Tibial artery (tissue), 4 donors: ENCODE results near the gene VAT1L.

Experiments used
- DNase-seq, 2 donors: peaks; one replicate each; pipeline ENCODE4 v3.0.0-alpha.2; 2019
- H3K27ac ChIP-seq, 2 donors: fragments of 200-600 bp; sonication (generic) in 1 of 2; 1 replicate in 1 of 2; 2 replicates in 1 of 2; pipeline ENCODE4 v1.5.1; 2018 to 2019; ENCODE audit warnings: mild to moderate bottlenecking in 1 of 2
- H3K27me3 ChIP-seq, 2 donors: fragments of 200-600 bp; sonication (generic) in 1 of 2; one replicate each; pipeline versions ENCODE4 v1.5.1 to v1.6.0; 2016 to 2019
- H3K36me3 ChIP-seq, 3 donors: fragments of 200-600 bp; sonication (generic) in 2 of 3; one replicate each; pipeline ENCODE4 v1.5.1; 2016 to 2019; ENCODE audit warnings: mild to moderate bottlenecking in 2 of 3
- H3K4me1 ChIP-seq, 4 donors: fragments of 200-600 bp; sonication (generic) in 2 of 4; 1 replicate in 3 of 4; 2 replicates in 1 of 4; pipeline ENCODE4 v1.5.1; 2016 to 2019
- H3K4me3 ChIP-seq, 2 donors: fragments of 200-600 bp; sonication (generic) in 1 of 2; 1 replicate in 1 of 2; 2 replicates in 1 of 2; pipeline ENCODE4 v1.5.1; 2018 to 2019; ENCODE audit warnings: mild to moderate bottlenecking in 2 of 2
- H3K9me3 ChIP-seq, 3 donors: fragments of 200-600 bp; sonication (generic) in 1 of 3; one replicate each; pipeline ENCODE4 v1.5.1; 2016 to 2019
- CTCF ChIP-seq, 2 experiments: fragments of 200-600 bp in 1 of 2; fragments of 450-650 bp in 1 of 2; IDR thresholded peaks; one replicate each; pipeline ENCODE4 v1.5.1; 2017 to 2019; ENCODE audit warnings: antibody characterized with exemption in 2 of 2, mild to moderate bottlenecking in 1 of 2, moderate library complexity in 1 of 2
- intact Hi-C: fragments of 100-400 bp; cut with DNase I; formaldehyde crosslinking; loops from one replicate; pipeline ENCODE4 v1.15.0; 2023; ENCODE audit warnings: low total_unique reads

VAT1L gene

GRCh38 chr16:77760800-77761199, 27.6 kb upstream of the VAT1L start:
- intact Hi-C loops = no loop called here
- Histone ChIP-seq H3K27me3 (no peaks in the 10 kb centered on the region), H3K36me3 (no peaks in the 10 kb centered on the region), H3K27ac (no peak overlapping the region), H3K9me3 (no peaks in the 10 kb centered on the region), H3K4me1 (peaks cover 0 to 19% (median 12%) of the 10 kb centered on the region in 4 donors), H3K4me3 (no peak overlapping the region)
- no peak for DNase-seq
- TF ChIP-seq CTCF (IDR thresholded peaks at IDR 0.05) = no peak

GRCh38 chr16:77761204-77761603, 27.2 kb upstream of the VAT1L start:
- Histone ChIP-seq H3K9me3 (no peaks in the 10 kb centered on the region), H3K27ac (no peak overlapping the region), H3K27me3 (no peaks in the 10 kb centered on the region), H3K4me3 (no peak overlapping the region), H3K36me3 (no peaks in the 10 kb centered on the region), H3K4me1 (peaks cover 0 to 19% (median 12%) of the 10 kb centered on the region in 4 donors)
- DNase-seq = no peak
- intact Hi-C loops = no loop called here
- no peak for TF ChIP-seq CTCF (IDR thresholded peaks at IDR 0.05)

GRCh38 chr16:77762262-77762661, 26.1 kb upstream of the VAT1L start:
- H3K4me1 ChIP-seq = peaks cover 0 to 19% (median 12%) of the 10 kb centered on the region in 4 donors
- H3K9me3 ChIP-seq = no peaks in the 10 kb centered on the region
- no peak for DNase-seq
- H3K27me3 ChIP-seq = no peaks in the 10 kb centered on the region
- no peak overlapping the region for H3K4me3 ChIP-seq
- intact Hi-C loops = no loop called here
- H3K36me3 ChIP-seq = no peaks in the 10 kb centered on the region
- TF ChIP-seq CTCF (IDR thresholded peaks at IDR 0.05) = no peak
- H3K27ac ChIP-seq = no peak overlapping the region

- intact Hi-C loops = no loop called here
- Histone ChIP-seq H3K4me3 (no peak overlapping the region), H3K9me3 (no peaks in the 10 kb centered on the region), H3K27me3 (no peaks in the 10 kb centered on the region), H3K27ac (peak overlapping the region in 1 of 2 donors; percentile 60), H3K4me1 (peaks cover 0 to 19% (median 12%) of the 10 kb centered on the region in 4 donors), H3K36me3 (no peaks in the 10 kb centered on the region)
- no peak for DNase-seq
- no peak for TF ChIP-seq CTCF (IDR thresholded peaks at IDR 0.05)
Observed at GRCh38 chr16:77763994-77764393, 24.4 kb upstream of the VAT1L start.

- intact Hi-C loops = no loop called here
- no peaks in the 10 kb centered on the region for H3K27me3 ChIP-seq
- H3K27ac ChIP-seq = no peak overlapping the region
- no peak overlapping the region for H3K4me3 ChIP-seq
- no peak for TF ChIP-seq CTCF (IDR thresholded peaks at IDR 0.05)
- peaks cover 0 to 19% (median 12%) of the 10 kb centered on the region in 4 donors for H3K4me1 ChIP-seq
- H3K9me3 ChIP-seq = no peaks in the 10 kb centered on the region
- no peak for DNase-seq
- no peaks in the 10 kb centered on the region for H3K36me3 ChIP-seq
Observed at GRCh38 chr16:77767211-77767610, 21.2 kb upstream of the VAT1L start.

GRCh38 chr16:77767826-77768225, 20.5 kb upstream of the VAT1L start:
- TF ChIP-seq CTCF (IDR thresholded peaks at IDR 0.05) = no peak
- H3K27ac ChIP-seq = no peak overlapping the region
- no peaks in the 10 kb centered on the region for H3K27me3 ChIP-seq
- no peak for DNase-seq
- H3K4me3 ChIP-seq = no peak overlapping the region
- H3K4me1 ChIP-seq = peaks cover 0 to 19% (median 12%) of the 10 kb centered on the region in 4 donors
- H3K9me3 ChIP-seq = no peaks in the 10 kb centered on the region
- intact Hi-C loops = no loop called here
- no peaks in the 10 kb centered on the region for H3K36me3 ChIP-seq
